Sigmoid colon (tissue), 7 donors: ENCODE data around the gene SLC19A1. TPM values are rescaled to one million over a fixed set of nuclear protein-coding genes. Genes with fewer than 3 reads are reported as not detected.

Experiments
- DNase-seq: peaks from one replicate; pipeline ENCODE4 v3.0.0-alpha.2; 2019
- H3K27ac ChIP-seq, 4 donors: fragments of 200-600 bp; sonication (generic); one replicate each; pipeline ENCODE4 v1.5.1; 2016 to 2019; ENCODE audit warnings: mild to moderate bottlenecking in 1 of 4
- H3K27me3 ChIP-seq, 3 donors: fragments of 200-600 bp; sonication (generic); one replicate each; pipeline ENCODE4 v1.5.1; 2019; ENCODE audit warnings: mild to moderate bottlenecking in 1 of 3
- H3K36me3 ChIP-seq, 4 donors: fragments of 200-600 bp; sonication (generic); one replicate each; pipeline ENCODE4 v1.5.1; 2016 to 2019
- H3K4me1 ChIP-seq, 4 donors: fragments of 200-600 bp; sonication (generic); one replicate each; pipeline ENCODE4 v1.5.1; 2017 to 2019
- H3K4me3 ChIP-seq, 4 donors: fragments of 200-600 bp; sonication (generic); one replicate each; pipeline ENCODE4 v1.5.1; 2017 to 2019; ENCODE audit warnings: mild to moderate bottlenecking in 2 of 4, moderate library complexity in 1 of 4
- H3K9me3 ChIP-seq, 4 donors: fragments of 200-600 bp in 3 of 4; sonication (generic) in 3 of 4; one replicate each; pipeline versions ENCODE4 v1.5.1 to v1.6.1; 2013 to 2019
- EP300 ChIP-seq, 4 donors: sonication (generic); formaldehyde crosslinking; IDR thresholded peaks; one replicate each; pipeline ENCODE4 v1.6.1; 2017; ENCODE audit warnings: antibody characterized with exemption in 4 of 4
- POLR2A ChIP-seq, 2 donors: fragments of 450-650 bp; IDR thresholded peaks; one replicate each; pipeline ENCODE4 v1.6.1; 2016; ENCODE audit warnings: antibody characterized with exemption in 2 of 2, mild to moderate bottlenecking in 2 of 2, moderate library complexity in 2 of 2
- POLR2AphosphoS5 ChIP-seq, 4 donors: sonication (generic); formaldehyde crosslinking; IDR thresholded peaks; one replicate each; pipeline ENCODE4 v1.6.1; 2017; ENCODE audit warnings: antibody characterized with exemption in 4 of 4
- WGBS, 2 donors: extraction: QIAGEN DNeasy Blood & Tissue Kit; methylation state at CpG; one replicate each; pipeline ENCODE4 v1.1.7; 2013; 5-methylcytosine and 5-hydroxymethylcytosine counted together
- intact Hi-C: fragments of 100-400 bp; cut with DNase I; formaldehyde crosslinking; loops from one replicate; pipeline ENCODE4 v1.15.1; 2023
- polyA plus RNA-seq, 3 donors: library from polyadenylated mRNA; stranded (reverse); fragments of 200-250 nt; gene quantifications; one replicate each; pipeline ENCODE4 v1.2.3, GENCODE V29; 2013
- total RNA-seq, 4 donors: library from RNA; depleted of rRNA; stranded (reverse); fragments of >200 nt; gene quantifications; one replicate each; pipeline ENCODE4 v1.1.0, GENCODE V29; 2016
- TF ChIP-seq, protein P1 (sequence below), 4 experiments: fragments of 450-650 bp in 3 of 4; fragments of 200-600 bp in 1 of 4; IDR thresholded peaks; one replicate each; pipeline ENCODE4 v1.5.1; 2016 to 2019; ENCODE audit warnings: antibody characterized with exemption in 4 of 4, mild to moderate bottlenecking in 3 of 4, moderate library complexity in 2 of 4
- donor health status: healthy with polysubstance abuse.
- donor health status: Bipolar disorder and iron deficiency.
- donor health status: healthy.

The SLC19A1 gene
- total and polyA plus RNA-seq, 7 donors, result 1.8 to 10.7 (median 2.5) TPM

DNA sequence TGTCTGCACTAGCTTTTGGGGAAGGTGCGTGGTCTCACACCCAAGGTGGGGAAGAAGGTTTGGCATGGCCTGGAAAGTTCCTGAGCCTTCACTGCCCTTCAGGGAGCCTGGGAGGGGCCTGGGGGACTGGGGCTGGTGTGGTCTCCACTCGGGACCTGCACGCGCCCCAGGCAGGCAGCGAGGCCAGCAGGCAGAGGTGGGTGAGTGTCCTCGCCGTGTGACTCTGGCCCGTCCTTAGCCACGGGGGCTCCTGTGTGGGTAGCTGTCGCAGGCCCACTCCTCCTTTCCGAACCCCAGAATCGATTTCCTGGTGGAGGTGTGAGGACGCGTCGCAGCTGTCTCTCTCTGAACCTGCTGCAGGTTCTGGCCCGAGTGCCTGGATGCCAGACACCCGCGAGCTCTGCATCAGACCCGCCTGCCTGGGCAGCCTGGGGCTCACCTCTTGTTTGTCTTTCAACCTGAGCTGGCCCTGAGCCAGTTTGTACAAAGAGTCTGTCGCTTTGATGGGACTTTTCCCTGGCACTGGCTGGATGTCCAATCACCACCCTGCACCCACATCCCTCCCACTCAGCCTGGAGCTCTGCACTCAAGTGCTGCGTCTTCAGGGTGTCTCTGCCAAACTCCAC lies 36.0 kb upstream of the SLC19A1 start:
- Histone ChIP-seq H3K4me3 (no peak overlapping the region), H3K27ac (no peak overlapping the region), H3K36me3 (no peaks in the 10 kb centered on the region), H3K4me1 (peaks cover 0 to 12% (median 7%) of the 10 kb centered on the region in 4 donors), H3K27me3 (no peaks in the 10 kb centered on the region), H3K9me3 (no peaks in the 10 kb centered on the region)
- WGBS, 2 donors, result 64 to 85% methylated on average over 21 of the region's 21 CpGs
- TF ChIP-seq POLR2A (IDR thresholded peaks at IDR 0.05) (no peak), POLR2AphosphoS5 (IDR thresholded peaks at IDR 0.05) (no peak), EP300 (IDR thresholded peaks at IDR 0.05) (no peak)
- TF ChIP-seq, protein P1, sequence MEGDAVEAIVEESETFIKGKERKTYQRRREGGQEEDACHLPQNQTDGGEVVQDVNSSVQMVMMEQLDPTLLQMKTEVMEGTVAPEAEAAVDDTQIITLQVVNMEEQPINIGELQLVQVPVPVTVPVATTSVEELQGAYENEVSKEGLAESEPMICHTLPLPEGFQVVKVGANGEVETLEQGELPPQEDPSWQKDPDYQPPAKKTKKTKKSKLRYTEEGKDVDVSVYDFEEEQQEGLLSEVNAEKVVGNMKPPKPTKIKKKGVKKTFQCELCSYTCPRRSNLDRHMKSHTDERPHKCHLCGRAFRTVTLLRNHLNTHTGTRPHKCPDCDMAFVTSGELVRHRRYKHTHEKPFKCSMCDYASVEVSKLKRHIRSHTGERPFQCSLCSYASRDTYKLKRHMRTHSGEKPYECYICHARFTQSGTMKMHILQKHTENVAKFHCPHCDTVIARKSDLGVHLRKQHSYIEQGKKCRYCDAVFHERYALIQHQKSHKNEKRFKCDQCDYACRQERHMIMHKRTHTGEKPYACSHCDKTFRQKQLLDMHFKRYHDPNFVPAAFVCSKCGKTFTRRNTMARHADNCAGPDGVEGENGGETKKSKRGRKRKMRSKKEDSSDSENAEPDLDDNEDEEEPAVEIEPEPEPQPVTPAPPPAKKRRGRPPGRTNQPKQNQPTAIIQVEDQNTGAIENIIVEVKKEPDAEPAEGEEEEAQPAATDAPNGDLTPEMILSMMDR (IDR thresholded peaks at IDR 0.05), result no peak
- intact Hi-C loops, result no loop called here
- peak; percentile 59 for DNase-seq

DNA sequence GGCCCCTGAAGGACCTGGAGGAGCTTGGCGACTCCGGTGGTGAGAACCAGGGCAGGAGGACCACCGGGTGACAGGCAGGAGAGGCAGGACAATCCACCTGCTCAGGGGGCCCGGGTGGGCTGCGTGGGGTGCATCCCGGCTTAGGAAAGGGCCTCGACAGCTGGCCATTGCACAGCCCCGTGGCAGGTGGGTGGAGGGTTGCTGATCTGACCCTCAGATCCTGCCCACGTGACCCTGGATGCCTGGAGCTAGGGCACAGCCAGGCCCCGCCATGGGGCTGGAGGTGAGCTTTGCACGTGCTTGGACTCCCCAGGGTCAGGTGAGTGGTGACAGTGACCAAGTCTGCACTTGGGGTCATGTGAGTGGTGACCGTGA lies 35.5 kb upstream of the SLC19A1 start:
- intact Hi-C loops, result no loop called here
- peak; percentile 59 for DNase-seq
- WGBS, 2 donors, result 69 to 85% methylated on average over 12 of the region's 12 CpGs

DNA sequence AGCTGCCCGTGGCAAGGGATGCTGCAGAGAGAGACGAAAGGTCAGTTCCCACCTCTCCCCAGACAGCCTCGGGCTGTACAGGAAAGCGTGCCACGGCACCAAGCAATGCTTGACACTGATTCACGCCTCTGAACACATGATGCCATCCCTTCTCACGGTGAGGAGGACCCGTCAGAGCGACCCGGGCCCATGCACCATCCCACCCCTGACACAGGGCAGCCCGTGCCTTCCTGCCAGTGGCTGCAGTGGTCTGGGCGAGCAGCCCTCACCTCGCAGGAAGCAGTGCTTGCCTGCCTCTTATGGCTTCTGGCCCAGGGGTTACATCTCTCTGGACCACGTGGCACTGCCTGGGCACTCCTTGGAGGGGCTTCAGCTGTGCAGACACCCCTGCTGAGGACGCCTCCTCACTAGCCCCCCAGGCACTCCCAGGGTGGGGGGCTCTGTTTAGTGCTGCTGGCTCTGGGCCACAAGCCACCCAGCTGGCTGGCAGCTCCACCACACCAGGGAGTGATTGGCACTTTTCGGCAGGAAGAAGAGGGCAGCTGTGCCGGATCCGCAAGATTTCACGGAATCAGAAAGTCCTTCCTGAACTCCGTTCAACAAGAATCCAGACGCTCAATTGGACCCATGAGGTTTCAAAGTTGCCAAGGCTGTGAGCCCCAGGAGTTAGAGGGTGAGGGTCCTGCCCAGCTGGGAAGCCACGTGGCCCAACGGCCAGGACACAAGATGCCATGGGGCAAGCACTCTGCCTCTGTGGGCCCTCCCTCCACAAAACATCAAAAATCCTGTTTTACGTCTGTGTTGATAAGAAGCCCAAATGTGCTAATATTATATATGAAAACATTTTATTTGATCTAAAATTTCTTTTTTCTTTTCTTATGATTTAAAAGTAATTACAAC lies 34.8 kb upstream of the SLC19A1 start:
- WGBS, 2 donors, result 76 to 85% methylated on average over 24 of the region's 24 CpGs
- H3K36me3 ChIP-seq, result no peaks in the 10 kb centered on the region
- no peaks in the 10 kb centered on the region for H3K9me3 ChIP-seq
- DNase-seq, result peak; percentile 46
- TF ChIP-seq, protein P1 (IDR thresholded peaks at IDR 0.05), result no peak
- TF ChIP-seq POLR2AphosphoS5 (IDR thresholded peaks at IDR 0.05), result no peak
- TF ChIP-seq EP300 (IDR thresholded peaks at IDR 0.05), result no peak
- TF ChIP-seq POLR2A (IDR thresholded peaks at IDR 0.05), result no peak
- H3K27me3 ChIP-seq, result no peaks in the 10 kb centered on the region
- H3K4me3 ChIP-seq, result no peak overlapping the region
- intact Hi-C loops, result no loop called here
- H3K4me1 ChIP-seq, result peaks cover 0 to 24% (median 18%) of the 10 kb centered on the region in 4 donors
- H3K27ac ChIP-seq, result no peak overlapping the region

More for the DNA sequence above, 35.5 kb upstream of the SLC19A1 start:
- Histone ChIP-seq H3K4me3 (no peak overlapping the region), H3K27me3 (no peaks in the 10 kb centered on the region), H3K4me1 (peaks cover 0 to 17% (median 11%) of the 10 kb centered on the region in 4 donors), H3K27ac (no peak overlapping the region), H3K9me3 (no peaks in the 10 kb centered on the region), H3K36me3 (no peaks in the 10 kb centered on the region)
- TF ChIP-seq POLR2A (IDR thresholded peaks at IDR 0.05) (no peak), EP300 (IDR thresholded peaks at IDR 0.05) (no peak), POLR2AphosphoS5 (IDR thresholded peaks at IDR 0.05) (no peak)
- TF ChIP-seq, protein P1 (IDR thresholded peaks at IDR 0.05), result no peak

DNA sequence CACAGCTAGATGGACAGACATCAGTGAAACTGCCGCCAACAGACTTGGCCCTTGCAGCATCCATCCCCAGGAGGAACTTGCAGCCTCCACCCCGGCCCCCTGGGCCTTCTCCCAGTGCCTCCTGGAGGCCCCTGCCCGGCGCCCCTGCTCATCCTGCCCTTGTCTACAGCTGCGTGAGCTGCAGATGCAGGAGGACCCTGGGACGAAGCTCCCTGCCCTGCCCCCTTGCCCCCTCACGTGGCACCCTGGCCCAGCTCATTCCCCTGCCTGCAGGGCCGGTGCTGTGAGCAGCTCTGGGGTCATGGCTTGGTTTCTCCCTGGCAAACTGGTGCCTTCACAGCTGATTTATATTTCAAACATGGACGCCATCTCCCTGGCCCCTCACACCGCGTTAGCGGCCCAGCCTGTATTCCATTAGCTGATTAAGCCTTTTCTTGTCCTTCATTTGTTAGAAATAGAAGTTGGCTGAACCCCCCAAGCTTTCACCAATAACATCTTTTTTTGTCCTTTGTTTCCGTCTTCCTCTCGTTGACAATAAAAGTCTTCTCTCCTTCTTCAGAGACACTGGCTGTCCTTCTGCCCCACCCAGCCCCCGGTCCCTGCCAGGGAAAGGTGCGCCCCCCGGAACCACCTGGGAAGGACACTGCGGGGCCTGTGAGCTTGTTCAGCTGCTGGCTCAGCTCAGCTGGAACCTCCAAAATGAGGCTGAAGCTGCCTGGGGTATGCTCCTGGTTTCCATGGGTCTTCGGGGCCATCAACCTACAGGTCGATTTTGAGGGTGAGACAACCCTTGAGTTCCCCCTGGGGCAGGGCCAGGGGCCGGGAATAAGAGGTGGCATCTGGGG lies 34.0 kb upstream of the SLC19A1 start:
- intact Hi-C loops, result no loop called here
- H3K36me3 ChIP-seq, result no peaks in the 10 kb centered on the region
- TF ChIP-seq, protein P1 (IDR thresholded peaks at IDR 0.05), result no peak
- H3K4me1 ChIP-seq, result peaks cover 0 to 33% (median 27%) of the 10 kb centered on the region in 4 donors
- no peak overlapping the region for H3K4me3 ChIP-seq
- H3K9me3 ChIP-seq, result no peaks in the 10 kb centered on the region
- H3K27ac ChIP-seq, result no peak overlapping the region
- H3K27me3 ChIP-seq, result no peaks in the 10 kb centered on the region
- WGBS, 2 donors, result 77 to 84% methylated on average over 21 of the region's 21 CpGs
- DNase-seq, result peak; percentile 59
